Renal pelvis (tissue), 4 donors: Measurements from ENCODE around the gene N4BP2L2. TPM values are rescaled to one million over a fixed set of nuclear protein-coding genes. Genes with fewer than 3 reads are reported as not detected.

ENCODE experiments used
- DNase-seq: peaks from one replicate; pipeline ENCODE4 v3.0.0-alpha.2; 2013
- polyA plus RNA-seq, 3 donors: library from polyadenylated mRNA; unstranded; fragments of 120-200 nt; gene quantifications; one replicate each; pipeline ENCODE4 v1.2.1, GENCODE V29; 2013; ENCODE audit not compliant: insufficient read length in 3 of 3

The N4BP2L2 gene
- polyA plus RNA-seq, 3 donors = 120 to 229 (median 202) TPM

DNA sequence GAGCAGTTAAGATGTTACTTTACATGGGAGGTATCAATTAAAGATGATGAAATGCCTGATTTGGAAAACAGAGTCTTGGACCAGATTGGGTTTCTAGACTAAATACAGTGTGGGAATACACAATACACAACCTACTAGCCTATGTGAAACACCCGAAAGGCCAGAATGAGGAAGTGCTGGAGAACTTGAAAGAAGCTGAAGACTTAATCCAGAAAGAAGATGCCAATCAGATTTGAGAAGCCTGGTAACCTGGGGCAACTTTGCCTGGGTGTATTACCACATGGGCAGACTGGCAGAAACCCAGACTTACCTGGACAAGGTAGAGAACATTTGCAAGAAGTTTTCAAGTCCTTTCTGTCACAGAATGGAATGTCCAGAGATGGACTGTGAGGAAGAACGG is 153.9 kb downstream of the N4BP2L2 start:
- no peak for DNase-seq

DNA sequence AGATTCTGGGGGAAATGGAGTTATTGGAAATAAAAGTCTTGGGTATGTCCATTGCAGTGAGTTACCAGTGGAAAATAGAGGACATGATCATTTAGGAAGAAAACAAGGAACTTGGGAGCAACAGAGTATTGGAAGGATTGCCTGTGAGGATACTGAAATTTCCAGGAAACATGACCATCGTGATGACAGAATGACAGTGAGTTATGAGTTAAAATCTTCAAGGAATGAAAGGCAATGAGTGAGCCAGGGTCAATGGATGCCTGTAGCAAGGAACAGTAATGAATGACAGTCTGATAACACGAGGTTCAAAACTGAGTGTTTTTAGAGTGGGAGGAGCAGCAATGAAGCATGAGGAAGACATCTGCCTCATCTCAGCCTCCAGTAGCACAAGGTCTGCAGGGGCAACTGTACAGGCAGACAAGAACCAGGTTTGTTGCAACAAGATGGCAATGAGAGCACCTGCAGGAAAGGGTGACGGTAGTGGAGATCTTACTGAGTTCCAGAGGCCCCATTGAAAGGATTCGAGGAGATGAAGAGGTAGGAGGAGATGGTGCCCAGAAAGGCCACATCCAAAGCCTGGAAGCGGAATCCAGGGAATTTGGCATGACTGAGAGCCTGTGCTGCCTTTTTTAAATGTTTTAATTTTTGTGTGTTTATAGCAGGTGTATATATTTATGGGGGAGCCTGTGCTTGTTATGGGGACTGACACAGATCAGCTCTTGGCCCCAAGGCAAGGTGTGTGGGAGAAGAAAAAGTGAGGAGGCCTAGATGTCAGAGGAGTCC is 154.6 kb downstream of the N4BP2L2 start:
- DNase-seq = no peak

Other genes starting within 250 kb of the N4BP2L2 start
- gene ZAR1L, start 223.4 kb downstream of the N4BP2L2 start, polyA plus RNA-seq = not detected
- 10 to 100 TPM in 1 of 3 donors, 1 to 10 TPM in 2; 7.1 to 11.3 (median 7.6) TPM for gene BRCA2, start 223.3 kb downstream of the N4BP2L2 start, polyA plus RNA-seq
- gene N4BP2L1, start 110.7 kb downstream of the N4BP2L2 start, polyA plus RNA-seq = 10 to 100 TPM; 15.6 to 27.6 (median 24.4) TPM
- 10 to 100 TPM; 64.3 to 71.9 (median 69.1) TPM for gene PDS5B, start 47.7 kb upstream of the N4BP2L2 start, polyA plus RNA-seq